Retinal pigment epithelial cell (primary cell): ENCODE results near the gene E2F6.
A peak's percentile ranks its signal among the peaks of the same experiment; 100 is the strongest.

ENCODE experiments used
- DNase-seq: peaks from one replicate; pipeline ENCODE4 v3.0.0-alpha.2; 2010; ENCODE audit warnings: low read depth
- H3K4me3 ChIP-seq: 2 replicates; pipeline ENCODE4 v1.5.1; 2011; ENCODE audit warnings: mild to moderate bottlenecking, low read length, control low read depth, moderate library complexity
- TF ChIP-seq, protein P1 (sequence below): conservative IDR thresholded peaks from 2 replicates; pipeline ENCODE4 v1.5.1; 2011; ENCODE audit warnings: low read depth, low read length, control low read depth, inconsistent platforms

The E2F6 gene

DNA sequence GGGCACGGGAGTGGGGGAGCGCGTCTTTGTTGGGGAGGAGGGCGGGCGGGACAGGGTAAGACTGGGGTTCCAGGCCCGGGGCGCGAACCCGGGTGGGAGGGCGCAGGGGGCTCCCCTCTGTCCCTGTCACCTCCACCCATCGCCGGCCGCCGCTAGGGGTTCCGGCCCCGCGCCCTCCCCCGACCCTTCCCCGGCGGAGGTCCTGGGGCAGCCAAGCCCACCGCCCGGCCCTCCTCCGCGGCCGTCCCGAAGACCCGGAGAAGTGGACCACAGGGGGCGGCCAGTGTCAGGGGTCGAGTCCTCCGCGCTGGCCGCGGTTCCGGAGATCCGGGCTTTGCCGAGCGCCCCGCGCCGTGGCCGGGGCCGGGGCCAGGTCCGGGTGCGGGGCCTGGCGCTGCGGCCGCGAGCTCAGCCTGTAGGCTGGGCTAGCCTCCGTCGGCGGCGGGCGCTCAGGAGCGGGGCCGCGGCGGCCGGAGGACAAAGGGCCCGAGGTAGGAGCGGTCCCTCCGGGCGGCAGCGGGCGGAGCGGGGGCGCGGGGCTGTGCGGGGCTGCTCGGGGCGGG, 16.6 kb upstream of the E2F6 start:
- peak overlapping the region; percentile 50 for H3K4me3 ChIP-seq
- TF ChIP-seq, protein P1, sequence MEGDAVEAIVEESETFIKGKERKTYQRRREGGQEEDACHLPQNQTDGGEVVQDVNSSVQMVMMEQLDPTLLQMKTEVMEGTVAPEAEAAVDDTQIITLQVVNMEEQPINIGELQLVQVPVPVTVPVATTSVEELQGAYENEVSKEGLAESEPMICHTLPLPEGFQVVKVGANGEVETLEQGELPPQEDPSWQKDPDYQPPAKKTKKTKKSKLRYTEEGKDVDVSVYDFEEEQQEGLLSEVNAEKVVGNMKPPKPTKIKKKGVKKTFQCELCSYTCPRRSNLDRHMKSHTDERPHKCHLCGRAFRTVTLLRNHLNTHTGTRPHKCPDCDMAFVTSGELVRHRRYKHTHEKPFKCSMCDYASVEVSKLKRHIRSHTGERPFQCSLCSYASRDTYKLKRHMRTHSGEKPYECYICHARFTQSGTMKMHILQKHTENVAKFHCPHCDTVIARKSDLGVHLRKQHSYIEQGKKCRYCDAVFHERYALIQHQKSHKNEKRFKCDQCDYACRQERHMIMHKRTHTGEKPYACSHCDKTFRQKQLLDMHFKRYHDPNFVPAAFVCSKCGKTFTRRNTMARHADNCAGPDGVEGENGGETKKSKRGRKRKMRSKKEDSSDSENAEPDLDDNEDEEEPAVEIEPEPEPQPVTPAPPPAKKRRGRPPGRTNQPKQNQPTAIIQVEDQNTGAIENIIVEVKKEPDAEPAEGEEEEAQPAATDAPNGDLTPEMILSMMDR: no peak
- no peak for DNase-seq

DNA sequence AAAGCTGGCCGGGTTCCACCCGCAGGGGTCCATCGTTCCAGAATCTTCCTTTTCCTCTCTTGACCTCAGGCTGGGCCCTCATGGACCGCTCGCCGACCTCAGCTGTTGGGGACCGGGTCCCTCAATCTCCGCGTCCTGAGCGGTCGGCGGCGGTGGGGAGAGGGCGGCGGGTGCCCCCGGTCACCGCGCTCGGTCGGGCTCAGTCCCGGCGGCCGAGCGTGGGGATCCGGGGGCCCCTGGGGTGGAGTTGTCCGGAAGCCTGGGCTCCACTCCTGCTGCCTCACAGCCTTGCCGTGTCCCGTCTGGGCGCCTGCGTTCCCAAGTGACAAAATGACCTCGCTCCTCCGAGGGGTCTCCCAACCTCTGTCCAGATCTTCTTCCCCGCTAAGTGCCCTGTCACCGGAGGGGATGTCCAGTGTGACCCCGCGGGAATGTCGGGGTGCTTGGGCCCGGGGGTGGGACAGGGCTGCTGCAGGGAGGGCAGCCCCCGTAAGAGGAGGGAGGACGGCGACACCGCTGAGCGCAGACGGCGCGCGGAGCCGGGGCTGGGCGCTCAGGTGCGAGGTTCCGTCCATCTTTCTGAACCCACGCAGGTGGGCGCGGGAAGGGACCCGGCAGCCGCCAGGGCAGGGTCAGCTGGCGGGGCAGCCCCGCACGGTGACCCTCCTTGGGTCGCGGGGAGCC, 16.0 kb upstream of the E2F6 start:
- TF ChIP-seq, protein P1: no peak
- no peak overlapping the region for H3K4me3 ChIP-seq
- no peak for DNase-seq

DNA sequence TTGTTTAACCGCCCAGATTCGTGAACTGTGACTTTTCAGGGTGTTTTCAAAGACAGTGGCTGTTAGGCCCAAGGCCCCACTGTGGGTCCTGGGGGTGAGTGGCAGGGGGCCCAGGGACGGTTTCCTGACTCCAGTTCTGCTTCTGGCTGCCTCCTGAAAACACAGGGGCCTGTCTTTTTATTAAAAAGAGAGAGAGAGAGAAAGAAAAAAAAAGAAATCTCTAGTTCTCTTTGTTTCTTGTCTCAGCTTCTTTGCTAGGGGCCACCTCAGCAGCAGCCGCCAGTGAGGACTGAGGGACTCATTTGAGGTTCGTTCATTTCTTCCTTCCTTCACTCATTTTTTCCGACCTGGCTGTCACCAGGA, 15.4 kb upstream of the E2F6 start:
- DNase-seq: no peak
- no peak overlapping the region for H3K4me3 ChIP-seq
- TF ChIP-seq, protein P1: no peak

GRCh38 chr2:11480859-11481258, 14.9 kb upstream of the E2F6 start:
- TF ChIP-seq, protein P1: no peak
- no peak overlapping the region for H3K4me3 ChIP-seq
- DNase-seq: no peak

DNA sequence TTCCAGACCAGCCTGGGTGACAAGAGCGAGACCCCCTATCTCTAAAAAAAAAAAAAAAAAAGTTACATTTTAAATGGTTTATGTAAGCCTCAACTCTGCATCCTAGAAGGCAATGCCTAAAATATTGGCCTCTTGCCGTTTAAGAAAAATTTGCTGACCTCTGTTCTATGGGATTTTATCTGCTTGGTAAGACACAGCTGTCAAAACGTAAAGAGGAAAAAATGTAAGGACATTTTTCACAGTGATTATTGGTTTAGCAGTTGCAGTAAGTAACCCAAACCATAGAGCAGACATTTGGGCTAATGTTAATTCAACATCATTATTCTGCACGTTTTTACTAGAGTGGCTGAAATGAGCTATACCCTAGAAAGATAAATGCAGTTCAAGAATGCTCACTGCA, 14.4 kb upstream of the E2F6 start:
- no peak overlapping the region for H3K4me3 ChIP-seq
- TF ChIP-seq, protein P1: no peak
- DNase-seq: no peak

DNA sequence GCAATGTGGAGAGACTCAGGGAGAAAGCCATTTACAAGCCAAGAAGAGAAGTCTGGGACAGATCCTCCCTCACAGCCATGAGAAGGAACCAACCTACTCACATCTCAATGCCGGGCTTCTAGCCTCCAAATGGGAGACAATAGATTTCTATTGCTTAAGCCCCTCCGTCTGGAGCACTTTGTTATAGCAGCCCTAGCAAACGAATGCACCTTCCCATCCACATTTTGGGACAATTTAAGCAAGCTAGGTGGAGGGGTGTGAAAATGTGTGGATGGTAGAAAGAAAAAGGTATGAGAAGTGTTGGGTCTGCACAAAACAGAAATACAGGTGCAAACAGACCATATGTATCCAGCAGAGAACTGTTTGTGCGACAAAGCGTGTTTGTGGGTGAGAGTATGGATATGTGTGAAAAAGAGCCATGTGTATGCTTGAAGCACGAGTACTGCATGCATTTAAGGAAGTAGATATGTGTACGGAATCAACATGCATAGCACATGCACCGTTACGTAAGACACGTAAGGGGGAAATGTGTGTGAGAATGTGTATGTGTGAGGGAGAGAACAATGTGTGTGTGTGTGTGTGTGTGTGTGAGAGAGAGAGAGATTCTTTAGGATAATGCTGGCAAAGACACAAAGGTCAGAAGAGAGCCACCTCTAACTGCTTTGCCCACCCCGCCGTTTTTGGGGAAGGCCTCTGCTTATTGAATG, 13.1 kb upstream of the E2F6 start:
- H3K4me3 ChIP-seq: no peak overlapping the region
- DNase-seq: no peak
- TF ChIP-seq, protein P1: no peak

GRCh38 chr2:11477994-11478393, 12.0 kb upstream of the E2F6 start:
- H3K4me3 ChIP-seq: no peak overlapping the region
- TF ChIP-seq, protein P1: peak; percentile 89
- peak; percentile 40 for DNase-seq
